Neural cell (in vitro differentiated cells): Measurements from ENCODE around the gene ZNF641. TPM values are rescaled to one million over a fixed set of nuclear protein-coding genes. Genes with fewer than 3 reads are reported as not detected.

Experiments used
- H2AFZ ChIP-seq: fragments of 200-600, 300-800 bp; sonication (generic), shearing (Covaris generic); 2 replicates; pipeline ENCODE4 v1.6.0; 2014; ENCODE audit warnings: low read depth, mild to moderate bottlenecking, antibody characterized with exemption, low read length, moderate library complexity
- H3F3A ChIP-seq: fragments of 200-600 bp; shearing (Covaris generic); 2 replicates; pipeline ENCODE4 v1.6.1; 2016; ENCODE audit warnings: mild to moderate bottlenecking, moderate library complexity, mixed read lengths, antibody characterized with exemption, low read length; ENCODE audit not compliant: insufficient read depth, poor library complexity, severe bottlenecking
- H3K27ac ChIP-seq: fragments of 200-600, 300-800 bp; sonication (generic), shearing (Covaris generic); 2 replicates; pipeline ENCODE4 v1.5.1; 2014; ENCODE audit warnings: mild to moderate bottlenecking, low read length, moderate library complexity
- H3K27me3 ChIP-seq: fragments of 300-800, 200-600 bp; sonication (generic), shearing (Covaris generic); 2 replicates; pipeline ENCODE4 v1.6.0; 2014; ENCODE audit warnings: mild to moderate bottlenecking, low read depth, low read length, moderate library complexity; ENCODE audit not compliant: insufficient read depth
- H3K36me3 ChIP-seq: fragments of 300-800, 200-600 bp; sonication (generic), shearing (Covaris generic); 2 replicates; pipeline ENCODE4 v1.5.1; 2014; ENCODE audit warnings: mild to moderate bottlenecking, antibody characterized with exemption, low read length, moderate library complexity; ENCODE audit not compliant: insufficient read depth
- H3K4me2 ChIP-seq: fragments of 300-800, 200-600 bp; sonication (generic), shearing (Covaris generic); 2 replicates; pipeline ENCODE4 v1.6.0; 2014; ENCODE audit warnings: mild to moderate bottlenecking, low read length
- H3K4me3 ChIP-seq: fragments of 300-800, 200-600 bp; sonication (generic), shearing (Covaris generic); 2 replicates; pipeline ENCODE4 v1.5.1; 2014; ENCODE audit warnings: mild to moderate bottlenecking, low read length, moderate library complexity
- H3K79me2 ChIP-seq: fragments of 200-600 bp; shearing (Covaris generic); replicated peaks from 2 replicates; pipeline ENCODE4 v1.6.0; 2014; ENCODE audit warnings: mild to moderate bottlenecking, low read length, moderate library complexity; ENCODE audit not compliant: insufficient read depth
- H3K9ac ChIP-seq: fragments of 300-800, 200-600 bp; sonication (generic), shearing (Covaris generic); 2 replicates; pipeline ENCODE4 v1.6.1; 2016; ENCODE audit warnings: mild to moderate bottlenecking, low read length, mixed read lengths
- H3K9me2 ChIP-seq: fragments of 200-600 bp; shearing (Covaris generic); 2 replicates; pipeline ENCODE4 v1.6.1; 2016; ENCODE audit warnings: mild to moderate bottlenecking, low read length, mixed read lengths; ENCODE audit not compliant: insufficient read depth
- H3K9me3 ChIP-seq: fragments of 200-600, 300-800 bp; sonication (generic), shearing (Covaris generic); 2 replicates; pipeline ENCODE4 v1.6.1; 2016; ENCODE audit warnings: mild to moderate bottlenecking, mixed run types, low read length, moderate library complexity, mixed read lengths
- H4K20me1 ChIP-seq: fragments of 200-600 bp; shearing (Covaris generic); 2 replicates; pipeline ENCODE4 v1.6.1; 2016; ENCODE audit warnings: mild to moderate bottlenecking, mixed run types; ENCODE audit not compliant: insufficient read depth
- EP300 ChIP-seq: fragments of 450-650 bp; conservative IDR thresholded peaks from 2 replicates; pipeline ENCODE4 v1.6.1; 2014; ENCODE audit warnings: antibody characterized with exemption, mild to moderate bottlenecking, moderate library complexity; ENCODE audit not compliant: poor library complexity, severe bottlenecking
- EZH2 ChIP-seq: fragments of 200-600, 300-800 bp; shearing (Covaris generic), sonication (generic); IDR thresholded peaks from 2 replicates; pipeline ENCODE4 v1.6.1; 2014; ENCODE audit warnings: antibody characterized with exemption, low read length, borderline replicate concordance, mild to moderate bottlenecking; ENCODE audit not compliant: insufficient read depth, poor library complexity, severe bottlenecking
- MXI1 ChIP-seq: fragments of 450-650 bp; conservative IDR thresholded peaks from 2 replicates; pipeline ENCODE4 v1.6.1; 2014; ENCODE audit warnings: antibody characterized with exemption, mild to moderate bottlenecking; ENCODE audit not compliant: poor library complexity, severe bottlenecking
- POLR2AphosphoS5 ChIP-seq: IDR thresholded peaks from 2 replicates; pipeline ENCODE4 v1.6.1; 2012
- RAD21 ChIP-seq: fragments of 450-650 bp; conservative IDR thresholded peaks from 2 replicates; pipeline ENCODE4 v1.6.1; 2014; ENCODE audit warnings: antibody characterized with exemption, mild to moderate bottlenecking, moderate library complexity
- SMC3 ChIP-seq: fragments of 450-650 bp; conservative IDR thresholded peaks from 2 replicates; pipeline ENCODE4 v1.6.1; 2014; ENCODE audit warnings: antibody characterized with exemption, mild to moderate bottlenecking, moderate library complexity; ENCODE audit not compliant: poor library complexity
- TAF1 ChIP-seq: IDR thresholded peaks from 2 replicates; pipeline ENCODE4 v1.6.1; 2012; ENCODE audit warnings: low read depth
- polyA plus RNA-seq: library from polyadenylated mRNA; depleted of rRNA; stranded (reverse); fragments of >200 nt; gene quantifications from 2 replicates; pipeline ENCODE4 v1.2.3, GENCODE V29; 2014
- TF ChIP-seq, protein P1 (sequence below): IDR thresholded peaks from 2 replicates; pipeline ENCODE4 v1.6.1; 2012; ENCODE audit warnings: borderline replicate concordance
- TF ChIP-seq, protein P2 (sequence below): fragments of 450-650 bp; IDR thresholded peaks from 2 replicates; pipeline ENCODE4 v1.5.1; 2014; ENCODE audit warnings: antibody characterized with exemption, mild to moderate bottlenecking, moderate library complexity; ENCODE audit not compliant: poor library complexity, severe bottlenecking

Gene ZNF641
- polyA plus RNA-seq, 1 donor from 2014 or later, result 41.6 TPM

DNA sequence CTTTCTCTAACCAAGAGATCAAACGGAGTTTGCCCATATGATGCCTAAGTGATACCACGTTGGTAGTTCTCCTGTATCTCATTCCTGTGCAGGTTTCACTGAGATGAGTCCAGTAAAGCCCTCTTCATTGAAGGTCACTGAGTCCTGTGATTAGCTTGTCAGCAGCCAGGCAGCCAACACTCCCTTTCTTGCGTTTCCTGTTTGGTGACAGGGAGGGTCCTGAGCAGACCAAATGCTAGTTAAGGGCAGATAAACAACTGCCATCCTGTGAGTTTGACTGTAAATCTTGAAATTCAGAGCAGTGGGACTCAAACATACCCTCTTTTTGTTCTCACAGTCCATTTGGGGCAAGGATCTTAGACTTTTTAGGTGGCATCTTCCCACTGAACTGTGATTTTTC lies 39.4 kb downstream of the ZNF641 start:
- Histone ChIP-seq H3K4me3 (no peak overlapping the region), H4K20me1 (no peaks in the 10 kb centered on the region), H2AFZ (no peak overlapping the region), H3K9me3 (no peaks in the 10 kb centered on the region), H3K9me2 (no peaks in the 10 kb centered on the region), H3K36me3 (no peaks in the 10 kb centered on the region), H3K27ac (no peak overlapping the region), H3K79me2 (no peaks in the 10 kb centered on the region), H3K27me3 (no peaks in the 10 kb centered on the region), H3F3A (no peaks in the 10 kb centered on the region), H3K9ac (no peak overlapping the region), H3K4me2 (no peak overlapping the region)
- TF ChIP-seq SMC3 (no peak), POLR2AphosphoS5 (no peak)

DNA sequence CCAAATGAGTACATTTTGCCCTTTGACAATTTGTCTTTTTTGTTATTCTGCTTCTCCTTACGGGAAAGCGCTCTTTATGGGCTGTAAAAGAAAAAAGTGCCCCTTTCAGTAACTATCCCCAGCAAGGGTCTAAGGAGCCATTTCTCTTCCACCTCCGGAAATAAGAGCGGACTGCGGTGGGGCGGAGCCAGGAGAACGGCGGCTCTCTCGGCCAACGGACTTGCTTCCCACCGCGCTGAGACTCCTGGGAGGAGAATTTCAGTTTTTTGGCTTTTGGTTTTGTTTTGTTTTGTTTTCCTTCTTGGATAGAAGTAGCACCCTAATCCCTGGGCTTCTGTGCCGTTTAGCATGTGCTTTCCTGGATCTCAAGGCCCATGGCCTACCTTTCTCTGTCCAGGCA lies 43.5 kb downstream of the ZNF641 start:
- Histone ChIP-seq H3K27me3 (no peaks in the 10 kb centered on the region), H2AFZ (no peak overlapping the region), H3K9me3 (no peaks in the 10 kb centered on the region), H3K79me2 (no peaks in the 10 kb centered on the region), H3K4me3 (no peak overlapping the region), H3F3A (no peaks in the 10 kb centered on the region), H3K36me3 (no peaks in the 10 kb centered on the region), H3K4me2 (no peak overlapping the region), H3K27ac (no peak overlapping the region), H3K9me2 (no peaks in the 10 kb centered on the region), H4K20me1 (no peaks in the 10 kb centered on the region), H3K9ac (no peak overlapping the region)
- no peak for TF ChIP-seq EP300
- TF ChIP-seq, protein P1, sequence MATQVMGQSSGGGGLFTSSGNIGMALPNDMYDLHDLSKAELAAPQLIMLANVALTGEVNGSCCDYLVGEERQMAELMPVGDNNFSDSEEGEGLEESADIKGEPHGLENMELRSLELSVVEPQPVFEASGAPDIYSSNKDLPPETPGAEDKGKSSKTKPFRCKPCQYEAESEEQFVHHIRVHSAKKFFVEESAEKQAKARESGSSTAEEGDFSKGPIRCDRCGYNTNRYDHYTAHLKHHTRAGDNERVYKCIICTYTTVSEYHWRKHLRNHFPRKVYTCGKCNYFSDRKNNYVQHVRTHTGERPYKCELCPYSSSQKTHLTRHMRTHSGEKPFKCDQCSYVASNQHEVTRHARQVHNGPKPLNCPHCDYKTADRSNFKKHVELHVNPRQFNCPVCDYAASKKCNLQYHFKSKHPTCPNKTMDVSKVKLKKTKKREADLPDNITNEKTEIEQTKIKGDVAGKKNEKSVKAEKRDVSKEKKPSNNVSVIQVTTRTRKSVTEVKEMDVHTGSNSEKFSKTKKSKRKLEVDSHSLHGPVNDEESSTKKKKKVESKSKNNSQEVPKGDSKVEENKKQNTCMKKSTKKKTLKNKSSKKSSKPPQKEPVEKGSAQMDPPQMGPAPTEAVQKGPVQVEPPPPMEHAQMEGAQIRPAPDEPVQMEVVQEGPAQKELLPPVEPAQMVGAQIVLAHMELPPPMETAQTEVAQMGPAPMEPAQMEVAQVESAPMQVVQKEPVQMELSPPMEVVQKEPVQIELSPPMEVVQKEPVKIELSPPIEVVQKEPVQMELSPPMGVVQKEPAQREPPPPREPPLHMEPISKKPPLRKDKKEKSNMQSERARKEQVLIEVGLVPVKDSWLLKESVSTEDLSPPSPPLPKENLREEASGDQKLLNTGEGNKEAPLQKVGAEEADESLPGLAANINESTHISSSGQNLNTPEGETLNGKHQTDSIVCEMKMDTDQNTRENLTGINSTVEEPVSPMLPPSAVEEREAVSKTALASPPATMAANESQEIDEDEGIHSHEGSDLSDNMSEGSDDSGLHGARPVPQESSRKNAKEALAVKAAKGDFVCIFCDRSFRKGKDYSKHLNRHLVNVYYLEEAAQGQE, result no peak
- TF ChIP-seq POLR2AphosphoS5, result no peak
- no peak for TF ChIP-seq TAF1
- no peak for TF ChIP-seq SMC3
- TF ChIP-seq MXI1, result no peak
- TF ChIP-seq, protein P2, sequence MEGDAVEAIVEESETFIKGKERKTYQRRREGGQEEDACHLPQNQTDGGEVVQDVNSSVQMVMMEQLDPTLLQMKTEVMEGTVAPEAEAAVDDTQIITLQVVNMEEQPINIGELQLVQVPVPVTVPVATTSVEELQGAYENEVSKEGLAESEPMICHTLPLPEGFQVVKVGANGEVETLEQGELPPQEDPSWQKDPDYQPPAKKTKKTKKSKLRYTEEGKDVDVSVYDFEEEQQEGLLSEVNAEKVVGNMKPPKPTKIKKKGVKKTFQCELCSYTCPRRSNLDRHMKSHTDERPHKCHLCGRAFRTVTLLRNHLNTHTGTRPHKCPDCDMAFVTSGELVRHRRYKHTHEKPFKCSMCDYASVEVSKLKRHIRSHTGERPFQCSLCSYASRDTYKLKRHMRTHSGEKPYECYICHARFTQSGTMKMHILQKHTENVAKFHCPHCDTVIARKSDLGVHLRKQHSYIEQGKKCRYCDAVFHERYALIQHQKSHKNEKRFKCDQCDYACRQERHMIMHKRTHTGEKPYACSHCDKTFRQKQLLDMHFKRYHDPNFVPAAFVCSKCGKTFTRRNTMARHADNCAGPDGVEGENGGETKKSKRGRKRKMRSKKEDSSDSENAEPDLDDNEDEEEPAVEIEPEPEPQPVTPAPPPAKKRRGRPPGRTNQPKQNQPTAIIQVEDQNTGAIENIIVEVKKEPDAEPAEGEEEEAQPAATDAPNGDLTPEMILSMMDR, result no peak
- no peak for TF ChIP-seq RAD21
- TF ChIP-seq EZH2, result no peak

DNA sequence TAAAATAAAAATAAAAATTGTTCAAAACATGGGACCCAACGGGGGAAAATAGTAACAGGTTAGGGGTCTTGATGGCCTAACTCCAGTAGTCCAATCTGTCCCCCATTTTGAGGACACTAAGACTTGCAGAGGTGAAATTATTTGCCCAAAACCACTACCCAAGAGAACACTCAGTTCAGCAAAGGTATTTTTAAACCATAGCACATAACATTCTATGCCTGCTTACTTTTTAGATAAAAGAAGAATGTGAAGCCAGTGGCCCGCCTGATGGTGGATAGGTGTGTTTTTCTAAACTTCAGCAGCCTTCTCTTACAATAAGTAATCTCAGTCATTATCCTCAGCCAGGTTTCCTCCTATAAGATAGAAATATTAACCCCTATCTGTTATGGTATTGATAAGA lies 45.5 kb downstream of the ZNF641 start:
- H3K27ac ChIP-seq, result no peak overlapping the region
- no peaks in the 10 kb centered on the region for H3K9me2 ChIP-seq
- H3K9ac ChIP-seq, result no peak overlapping the region
- no peak overlapping the region for H2AFZ ChIP-seq
- no peaks in the 10 kb centered on the region for H3K79me2 ChIP-seq
- no peak overlapping the region for H3K4me3 ChIP-seq
- TF ChIP-seq MXI1 (no peak), RAD21 (no peak), TAF1 (no peak), EP300 (no peak), POLR2AphosphoS5 (no peak), SMC3 (no peak), EZH2 (no peak)
- TF ChIP-seq, protein P1, result no peak
- TF ChIP-seq, protein P2, result no peak
- no peaks in the 10 kb centered on the region for H3F3A ChIP-seq
- no peaks in the 10 kb centered on the region for H3K36me3 ChIP-seq
- no peaks in the 10 kb centered on the region for H3K27me3 ChIP-seq
- H4K20me1 ChIP-seq, result no peaks in the 10 kb centered on the region
- H3K9me3 ChIP-seq, result no peaks in the 10 kb centered on the region
- H3K4me2 ChIP-seq, result no peak overlapping the region
